WERI-Rb-1 (cell line): Measurements from ENCODE around the gene BFSP2.

Source experiments
- DNase-seq: peaks from one replicate; pipeline ENCODE4 v3.0.0-alpha.2; 2020
- H3K27ac ChIP-seq: fragments of 250-450 bp; sonication (Bioruptor Pico); 2 replicates; pipeline ENCODE4 v1.5.1; 2020; ENCODE audit warnings: mild to moderate bottlenecking, moderate library complexity
- H3K27me3 ChIP-seq: fragments of 250-450 bp; sonication (Bioruptor Pico); 2 replicates; pipeline ENCODE4 v1.5.1; 2021; ENCODE audit warnings: mild to moderate bottlenecking, low read depth, moderate library complexity; ENCODE audit not compliant: insufficient read depth, severe bottlenecking
- H3K36me3 ChIP-seq: fragments of 250-450 bp; sonication (Bioruptor Pico); 2 replicates; pipeline ENCODE4 v1.5.1; 2020; ENCODE audit warnings: mild to moderate bottlenecking, moderate library complexity
- H3K4me3 ChIP-seq: 2 replicates; pipeline ENCODE4 v1.5.1; 2011; ENCODE audit warnings: low read depth, mild to moderate bottlenecking, control low read depth, low read length
- H3K9me3 ChIP-seq: fragments of 250-450 bp; sonication (Bioruptor Pico); 2 replicates; pipeline ENCODE4 v1.5.1; 2021; ENCODE audit warnings: mild to moderate bottlenecking, moderate library complexity; ENCODE audit not compliant: severe bottlenecking
- TF ChIP-seq, protein P1 (sequence below): IDR thresholded peaks from 2 replicates; pipeline ENCODE4 v1.5.1; 2011; ENCODE audit warnings: low read depth, mild to moderate bottlenecking, control low read depth, inconsistent platforms, low read length

BFSP2 gene

DNA sequence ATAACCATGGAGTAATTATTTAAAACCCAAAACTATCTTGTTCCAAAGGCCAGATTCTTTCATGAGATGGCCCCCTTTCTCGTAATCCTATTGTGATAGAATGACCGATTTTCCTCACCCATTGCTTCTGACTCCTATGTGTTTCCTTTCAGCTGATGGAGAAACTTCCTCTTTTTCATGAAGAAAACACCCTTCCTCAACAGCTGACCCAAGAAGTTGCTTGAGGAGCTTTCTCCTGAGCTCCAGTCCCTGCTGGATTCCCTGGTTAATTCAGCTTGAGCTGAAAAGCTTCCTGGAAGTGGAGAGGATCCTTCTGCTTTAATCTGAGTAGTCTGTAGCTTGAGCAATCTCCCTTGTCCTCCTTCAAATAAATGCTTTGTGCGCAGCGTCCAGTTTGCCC is 75.0 kb downstream of the BFSP2 start:
- no peak for DNase-seq
- H3K4me3 ChIP-seq = no peak overlapping the region
- TF ChIP-seq, protein P1, sequence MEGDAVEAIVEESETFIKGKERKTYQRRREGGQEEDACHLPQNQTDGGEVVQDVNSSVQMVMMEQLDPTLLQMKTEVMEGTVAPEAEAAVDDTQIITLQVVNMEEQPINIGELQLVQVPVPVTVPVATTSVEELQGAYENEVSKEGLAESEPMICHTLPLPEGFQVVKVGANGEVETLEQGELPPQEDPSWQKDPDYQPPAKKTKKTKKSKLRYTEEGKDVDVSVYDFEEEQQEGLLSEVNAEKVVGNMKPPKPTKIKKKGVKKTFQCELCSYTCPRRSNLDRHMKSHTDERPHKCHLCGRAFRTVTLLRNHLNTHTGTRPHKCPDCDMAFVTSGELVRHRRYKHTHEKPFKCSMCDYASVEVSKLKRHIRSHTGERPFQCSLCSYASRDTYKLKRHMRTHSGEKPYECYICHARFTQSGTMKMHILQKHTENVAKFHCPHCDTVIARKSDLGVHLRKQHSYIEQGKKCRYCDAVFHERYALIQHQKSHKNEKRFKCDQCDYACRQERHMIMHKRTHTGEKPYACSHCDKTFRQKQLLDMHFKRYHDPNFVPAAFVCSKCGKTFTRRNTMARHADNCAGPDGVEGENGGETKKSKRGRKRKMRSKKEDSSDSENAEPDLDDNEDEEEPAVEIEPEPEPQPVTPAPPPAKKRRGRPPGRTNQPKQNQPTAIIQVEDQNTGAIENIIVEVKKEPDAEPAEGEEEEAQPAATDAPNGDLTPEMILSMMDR = no peak
- H3K36me3 ChIP-seq = no peaks in the 10 kb centered on the region
- no peaks in the 10 kb centered on the region for H3K27me3 ChIP-seq
- peak overlapping the region; percentile 58 for H3K27ac ChIP-seq
- no peaks in the 10 kb centered on the region for H3K9me3 ChIP-seq

DNA sequence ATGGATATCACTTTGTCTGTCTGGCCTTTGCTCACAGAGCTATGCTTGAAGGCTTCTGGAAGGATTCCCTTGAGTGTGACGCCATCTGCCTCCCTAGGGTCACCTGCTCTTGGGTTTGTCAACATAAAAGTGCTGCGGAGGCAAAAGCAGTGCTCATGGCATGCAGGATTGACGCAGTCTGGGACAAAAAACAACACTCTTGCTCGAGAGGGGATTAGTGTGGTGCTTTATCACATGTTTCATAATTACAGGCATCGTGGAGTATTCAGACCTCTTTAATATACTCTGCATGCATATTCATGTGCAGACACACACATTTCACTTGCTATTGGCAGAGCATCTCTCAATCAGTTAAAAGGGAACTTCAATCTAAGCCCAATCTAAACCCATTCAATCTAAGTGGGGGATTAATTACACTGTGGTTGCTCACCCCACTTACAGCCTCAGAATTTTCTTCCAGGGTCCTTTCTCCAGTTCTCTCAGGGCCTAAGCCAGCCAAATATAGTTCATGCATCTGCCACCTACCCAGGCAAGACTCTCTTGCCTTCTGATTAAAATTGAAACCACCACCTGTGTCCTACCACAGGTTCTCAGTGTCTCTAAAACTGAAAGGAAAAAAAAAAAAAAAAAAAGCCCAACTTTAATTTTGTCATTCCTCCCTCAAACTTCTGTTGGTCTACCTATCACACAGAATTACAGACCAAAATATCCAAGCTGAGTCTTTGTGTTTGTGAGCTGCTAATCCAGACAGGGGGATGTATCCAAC is 75.6 kb downstream of the BFSP2 start:
- Histone ChIP-seq H3K27ac (peak overlapping the region; percentile 58), H3K27me3 (no peaks in the 10 kb centered on the region), H3K9me3 (no peaks in the 10 kb centered on the region), H3K4me3 (0 out of 2 replicates have a peak overlapping the region, but pooled peaks have one; percentile 9), H3K36me3 (no peaks in the 10 kb centered on the region)
- TF ChIP-seq, protein P1 = no peak
- DNase-seq = peak; percentile 65

DNA sequence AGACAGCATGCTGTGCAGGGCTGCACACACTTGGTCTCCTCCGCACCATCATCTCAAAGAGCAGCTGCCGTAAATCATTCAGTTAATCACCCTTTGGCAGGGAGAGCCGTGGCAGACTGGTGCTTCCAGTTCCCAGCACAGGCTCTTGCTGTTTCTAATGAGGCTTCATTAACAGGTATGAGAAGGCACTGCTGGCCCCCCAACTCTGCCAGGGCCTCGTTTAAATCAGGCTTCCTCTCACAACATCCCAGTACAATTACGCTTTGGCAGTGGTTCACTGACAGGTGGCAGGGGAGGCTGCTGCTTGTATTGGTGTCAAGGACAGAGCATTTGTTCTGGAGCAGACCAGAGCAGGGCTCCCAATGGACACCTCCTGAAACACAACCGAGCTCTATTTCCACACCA is 77.1 kb downstream of the BFSP2 start:
- Histone ChIP-seq H3K4me3 (no peak overlapping the region), H3K27me3 (no peaks in the 10 kb centered on the region), H3K27ac (peak overlapping the region; percentile 11; the same call in 1 of the 2 replicates), H3K36me3 (no peaks in the 10 kb centered on the region), H3K9me3 (no peaks in the 10 kb centered on the region)
- TF ChIP-seq, protein P1 = no peak
- DNase-seq = peak; percentile 76

DNA sequence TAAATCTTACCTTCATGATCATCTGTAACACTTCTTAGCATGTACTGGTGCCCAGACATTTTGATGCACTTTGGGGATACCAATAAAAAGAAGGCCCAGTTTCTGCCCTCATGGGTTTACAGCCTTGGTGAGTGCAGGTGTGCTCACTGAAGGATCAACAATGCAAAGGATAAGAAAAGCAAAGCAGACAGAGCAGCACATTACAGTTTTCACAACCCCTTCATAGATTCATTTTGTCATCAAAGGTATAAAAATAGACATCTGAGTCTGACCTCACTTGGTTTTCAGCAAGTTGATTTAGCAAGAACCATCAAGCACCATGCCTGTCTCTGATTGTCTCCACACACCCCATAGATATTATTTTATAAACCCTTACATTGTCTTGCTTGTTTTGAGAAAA is 77.6 kb downstream of the BFSP2 start:
- H3K4me3 ChIP-seq = no peak overlapping the region
- H3K36me3 ChIP-seq = no peaks in the 10 kb centered on the region
- H3K27me3 ChIP-seq = no peaks in the 10 kb centered on the region
- peak overlapping the region; percentile 11; the same call in 1 of the 2 replicates for H3K27ac ChIP-seq
- TF ChIP-seq, protein P1 = no peak
- no peaks in the 10 kb centered on the region for H3K9me3 ChIP-seq
- DNase-seq = no peak

DNA sequence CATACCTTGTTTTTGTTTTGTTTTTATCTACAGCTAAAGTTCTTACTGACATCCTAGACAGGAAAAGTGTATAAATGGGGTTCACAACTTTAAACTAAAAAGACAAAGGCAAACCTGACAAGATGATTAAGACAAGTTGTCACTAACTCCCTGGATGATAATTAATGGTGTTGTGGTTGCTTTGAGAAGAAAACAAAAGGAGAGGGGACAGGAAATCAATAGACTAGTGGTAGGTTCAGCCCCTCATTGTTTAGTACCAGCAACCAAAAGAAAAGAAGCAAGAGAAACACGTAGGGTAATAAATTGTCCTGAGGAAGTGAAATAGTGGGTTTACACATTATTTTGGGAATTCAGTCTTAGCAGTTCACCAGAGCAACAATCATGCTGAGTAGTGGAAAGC is 78.8 kb downstream of the BFSP2 start:
- Histone ChIP-seq H3K36me3 (no peaks in the 10 kb centered on the region), H3K27me3 (no peaks in the 10 kb centered on the region), H3K4me3 (no peak overlapping the region), H3K27ac (no peak overlapping the region), H3K9me3 (no peaks in the 10 kb centered on the region)
- no peak for DNase-seq
- TF ChIP-seq, protein P1 = no peak

DNA sequence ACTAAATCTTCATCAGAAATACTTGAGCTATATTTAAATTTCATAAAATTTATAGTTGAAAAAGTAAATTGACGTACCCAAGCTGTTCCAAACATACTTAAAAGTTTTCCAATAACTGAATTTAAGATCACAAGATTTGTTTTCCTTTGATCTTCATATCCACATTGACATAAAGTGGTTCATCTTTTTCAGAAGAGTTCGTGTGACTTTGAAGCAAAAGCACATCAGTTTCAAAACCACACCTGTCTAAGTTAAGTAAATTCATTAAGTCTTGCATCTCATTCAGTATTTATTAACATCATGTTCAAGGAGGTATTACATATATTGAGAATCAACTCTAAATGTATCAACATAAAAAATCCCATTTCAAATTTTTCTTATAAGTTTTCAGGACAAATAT is 79.5 kb downstream of the BFSP2 start:
- no peak overlapping the region for H3K27ac ChIP-seq
- TF ChIP-seq, protein P1 = no peak

More for the DNA sequence above, 79.5 kb downstream of the BFSP2 start:
- H3K27me3 ChIP-seq = no peaks in the 10 kb centered on the region
- no peak for DNase-seq
- H3K9me3 ChIP-seq = no peaks in the 10 kb centered on the region
- no peaks in the 10 kb centered on the region for H3K36me3 ChIP-seq
- no peak overlapping the region for H3K4me3 ChIP-seq
